PFSK-1 (cell line): ENCODE data around the gene KIF11. TPM values are rescaled to one million over a fixed set of nuclear protein-coding genes. Genes with fewer than 3 reads are reported as not detected.

Experiments used
- FOXP2 ChIP-seq: optimal IDR thresholded peaks from 2 replicates; pipeline ENCODE3; 2011; ENCODE audit warnings: borderline replicate concordance, control low read depth, inconsistent platforms; ENCODE audit not compliant: insufficient read depth; ENCODE audit errors: extremely low read length, extremely low read depth
- POLR2AphosphoS5 ChIP-seq: IDR thresholded peaks from 2 replicates; pipeline ENCODE4 v1.6.1; 2012; ENCODE audit warnings: low read depth, mild to moderate bottlenecking, control low read depth, low read length, moderate library complexity
- REST ChIP-seq, 2 experiments: IDR thresholded peaks; 2 replicates each; pipeline versions ENCODE4 v1.6.1 to v1.8.0; 2011 to 2012; ENCODE audit warnings: low read depth in 2 of 2, low read length in 2 of 2, control low read depth in 1 of 2, inconsistent platforms in 1 of 2, mild to moderate bottlenecking in 1 of 2, moderate library complexity in 1 of 2; ENCODE audit not compliant: insufficient read depth in 1 of 2
- SIN3A ChIP-seq: IDR thresholded peaks from 2 replicates; pipeline ENCODE4 v1.6.1; 2012; ENCODE audit warnings: mild to moderate bottlenecking, low read length, moderate library complexity, borderline replicate concordance; ENCODE audit not compliant: insufficient read depth
- TAF1 ChIP-seq: IDR thresholded peaks from 2 replicates; pipeline ENCODE4 v1.6.1; 2012; ENCODE audit warnings: low read length, control low read depth, borderline replicate concordance; ENCODE audit not compliant: insufficient read depth
- polyA plus RNA-seq: library from polyadenylated mRNA; unstranded; fragments of >200 nt; gene quantifications from one replicate; pipeline ENCODE4 v1.2.1, GENCODE V29; 2012; ENCODE audit warnings: low read depth, missing spikeins; ENCODE audit not compliant: insufficient read length

Gene KIF11
- polyA plus RNA-seq, result 4.4 TPM

- TF ChIP-seq SIN3A (0 out of 2 replicates have a peak, but pooled peaks have one; percentile 79), FOXP2 (peak; percentile 33), TAF1 (peak; percentile 73), REST (IDR thresholded peaks at IDR 0.05; ENCODE audit: insufficient read depth in 1 of 2, low read depth in 2 of 2, low read length in 2 of 2) (peak in 1 of 2 experiments; percentile 6; a peak in 1 of 4 replicates), POLR2AphosphoS5 (peak; percentile 95)
Observed at GRCh38 chr10:92592761-92593618, at the start of gene KIF11. Gene KIF11 (plus strand): TSS chr10:92593130. CDS start chr10:92593376, 246 bp downstream.

- no peak for TF ChIP-seq POLR2AphosphoS5
- TF ChIP-seq REST (IDR thresholded peaks at IDR 0.05; ENCODE audit: insufficient read depth in 1 of 2, low read depth in 2 of 2, low read length in 2 of 2), result no peak
- TF ChIP-seq TAF1, result no peak
- TF ChIP-seq SIN3A, result no peak
- no peak for TF ChIP-seq FOXP2
Observed at GRCh38 chr10:92544296-92544695, 48.6 kb upstream of the KIF11 start.

GRCh38 chr10:92545556-92545955 lies 47.4 kb upstream of the KIF11 start:
- TF ChIP-seq SIN3A (no peak), REST (IDR thresholded peaks at IDR 0.05; ENCODE audit: insufficient read depth in 1 of 2, low read depth in 2 of 2, low read length in 2 of 2) (no peak), TAF1 (no peak), FOXP2 (no peak), POLR2AphosphoS5 (no peak)

- TF ChIP-seq SIN3A (no peak), POLR2AphosphoS5 (no peak), TAF1 (no peak)
Observed at GRCh38 chr10:92547676-92548075, 45.3 kb upstream of the KIF11 start.

GRCh38 chr10:92550924-92551323 lies 42.0 kb upstream of the KIF11 start:
- TF ChIP-seq REST (IDR thresholded peaks at IDR 0.05; ENCODE audit: insufficient read depth in 1 of 2, low read depth in 2 of 2, low read length in 2 of 2), result no peak
- no peak for TF ChIP-seq POLR2AphosphoS5
- TF ChIP-seq SIN3A, result no peak
- TF ChIP-seq TAF1, result no peak
- TF ChIP-seq FOXP2, result no peak
